Lung (tissue), 12 donors: ENCODE data around the gene ZNF234. TPM values are rescaled to one million over a fixed set of nuclear protein-coding genes. Genes with fewer than 3 reads are reported as not detected.

Experiments used
- ATAC-seq: fragments of 200-7000 bp; cut with Tn5 transposase; one replicate; pipeline ENCODE4 v1.9.1; 2020; ENCODE audit warnings: moderate number of reproducible peaks; ENCODE audit not compliant: insufficient read depth, low FRiP score
- DNase-seq, 3 donors: peaks; one replicate each; pipeline ENCODE4 v3.0.0-alpha.2; 2013 to 2017
- H3K27ac ChIP-seq, 2 donors: one replicate each; pipeline ENCODE4 v1.5.1; 2013; ENCODE audit warnings: mild to moderate bottlenecking in 2 of 2, moderate library complexity in 2 of 2, control low read depth in 1 of 2, inconsistent platforms in 1 of 2, low read depth in 1 of 2, low read length in 1 of 2
- H3K27me3 ChIP-seq, 3 donors: one replicate each; pipeline ENCODE4 v1.5.1; 2013; ENCODE audit warnings: low read length in 2 of 3; ENCODE audit not compliant: control insufficient read depth in 3 of 3, insufficient read depth in 3 of 3
- H3K36me3 ChIP-seq, 4 donors: one replicate each; pipeline ENCODE4 v1.5.1; 2013; ENCODE audit warnings: low read length in 4 of 4, mild to moderate bottlenecking in 1 of 4, moderate library complexity in 1 of 4; ENCODE audit not compliant: control insufficient read depth in 4 of 4, insufficient read depth in 4 of 4
- H3K4me1 ChIP-seq, 5 donors: one replicate each; pipeline ENCODE4 v1.5.1; 2013; ENCODE audit warnings: low read length in 5 of 5, mild to moderate bottlenecking in 2 of 5, moderate library complexity in 1 of 5; ENCODE audit not compliant: control insufficient read depth in 5 of 5, insufficient read depth in 5 of 5
- H3K4me3 ChIP-seq: one replicate; pipeline ENCODE4 v1.5.1; 2013; ENCODE audit warnings: mild to moderate bottlenecking, control low read depth, moderate library complexity
- H3K9ac ChIP-seq, 2 donors: one replicate each; pipeline ENCODE4 v1.5.1; 2013; ENCODE audit warnings: low read length in 2 of 2, control low read depth in 1 of 2; ENCODE audit not compliant: insufficient read depth in 1 of 2
- H3K9me3 ChIP-seq, 4 donors: one replicate each; pipeline ENCODE4 v1.5.1; 2013; ENCODE audit warnings: low read length in 3 of 4, mild to moderate bottlenecking in 1 of 4, moderate library complexity in 1 of 4; ENCODE audit not compliant: control insufficient read depth in 4 of 4, insufficient read depth in 3 of 4
- CTCF ChIP-seq: IDR thresholded peaks from 2 replicates; pipeline ENCODE4 v1.5.1; 2012; ENCODE audit warnings: mild to moderate bottlenecking; ENCODE audit errors: control extremely low read depth, extremely low read depth
- WGBS, 2 donors: extraction: QIAGEN DNeasy Blood & Tissue Kit; methylation state at CpG; one replicate each; pipeline ENCODE4 v1.1.7; 2013; 5-methylcytosine and 5-hydroxymethylcytosine counted together
- polyA plus RNA-seq, 2 donors: library from polyadenylated mRNA; stranded (reverse); fragments of 200-250 nt; gene quantifications; one replicate each; pipeline ENCODE4 v1.2.1, GENCODE V29; 2013
- total RNA-seq, 2 donors: library from RNA; depleted of rRNA in 1 of 2; stranded (reverse); fragments of >200 nt in 1 of 2; gene quantifications; one replicate each; pipeline ENCODE4 v1.2.1, GENCODE V29; 2014 to 2021
- donor health status: control.
- donor health status: control.
- donor health status: Bipolar disorder and iron deficiency.
- donor health status: healthy.
- donor health status: DM: yes; HTN: yes; CAD: no.

The ZNF234 gene
- total and polyA plus RNA-seq, 4 donors, result 2.6 to 16.2 (median 6.5) TPM

DNA sequence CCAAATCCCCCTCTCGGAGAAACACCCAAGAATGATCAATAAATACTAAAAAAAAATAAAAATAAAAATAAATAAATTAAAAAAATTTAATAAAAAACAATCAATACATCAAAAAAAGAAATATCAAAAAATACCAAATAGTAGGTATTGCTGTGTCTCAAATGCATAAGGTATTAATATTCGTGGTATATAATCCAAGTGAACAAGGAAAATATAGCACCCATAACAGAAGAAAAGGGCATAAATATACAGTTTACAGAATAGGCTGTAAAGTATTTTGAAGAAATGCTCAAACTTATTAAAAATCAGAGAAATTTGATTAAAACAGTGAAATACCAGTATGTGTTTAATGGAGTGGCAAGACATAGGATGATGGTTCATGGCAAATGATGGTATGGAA is 63.4 kb downstream of the ZNF234 start:
- ATAC-seq (no peak), DNase-seq (no peak)
- Histone ChIP-seq H3K27me3 (no peaks in the 10 kb centered on the region), H3K9ac (no peak overlapping the region), H3K9me3 (peaks cover 0 to 8% (median 2%) of the 10 kb centered on the region in 4 donors), H3K36me3 (peaks cover 0 to 3% (median 0%) of the 10 kb centered on the region in 4 donors), H3K4me3 (no peak overlapping the region), H3K27ac (no peak overlapping the region), H3K4me1 (peaks cover 0 to 4% (median 0%) of the 10 kb centered on the region in 5 donors)
- 78 to 85% methylated on average over 2 of the region's 2 CpGs for whole genome bisulfite sequencing, 2 donors
- TF ChIP-seq CTCF, result no peak

GRCh38 chr19:44207126-44207803 is 65.9 kb downstream of the ZNF234 start:
- WGBS, 2 donors, result 4% methylated on average over 26 of the region's 26 CpGs
- peaks cover 0 to 8% (median 2%) of the 10 kb centered on the region in 4 donors for H3K9me3 ChIP-seq
- H3K27ac ChIP-seq, result peak overlapping the region; percentile 83 to 88
- H3K9ac ChIP-seq, result peak overlapping the region; percentile 77 to 98
- H3K4me3 ChIP-seq, result peak overlapping the region; percentile 63
- DNase-seq, result peak; percentile 94 to 98 (median 97)
- no peak for TF ChIP-seq CTCF
- H3K36me3 ChIP-seq, result peaks cover 0 to 3% (median 0%) of the 10 kb centered on the region in 4 donors
- peaks cover 0 to 4% (median 0%) of the 10 kb centered on the region in 5 donors for H3K4me1 ChIP-seq
- no peaks in the 10 kb centered on the region for H3K27me3 ChIP-seq
- peak; percentile 84 for ATAC-seq

Other genes starting within 250 kb of the ZNF234 start
- gene ZNF45, start 206.3 kb upstream of the ZNF234 start, total RNA-seq, result 10 to 100 TPM in 1 of 2 donors, 1 to 10 TPM in 1; 9.9 to 20.6 TPM
- 1 to 10 TPM; 2.8 to 6.2 TPM for gene ZNF45, start 206.3 kb upstream of the ZNF234 start, polyA plus RNA-seq
- 10 to 100 TPM in 1 of 2 donors, 1 to 10 TPM in 1; 2.6 to 13.1 TPM for gene ZNF221, start 190.3 kb upstream of the ZNF234 start, total RNA-seq
- under 1 TPM; 0.71 to 0.81 TPM for gene ZNF221, start 190.3 kb upstream of the ZNF234 start, polyA plus RNA-seq
- 1 to 10 TPM; 4.7 to 7.8 TPM for gene ZNF155, start 157.4 kb upstream of the ZNF234 start, total RNA-seq
- 1 to 10 TPM; 4.4 to 4.7 TPM for gene ZNF155, start 157.4 kb upstream of the ZNF234 start, polyA plus RNA-seq
- 1 to 10 TPM; 4.2 to 7.3 TPM for gene ZNF230, start 138.6 kb upstream of the ZNF234 start, total RNA-seq
- 1 to 10 TPM; 1.7 to 5.6 TPM for gene ZNF230, start 138.6 kb upstream of the ZNF234 start, polyA plus RNA-seq
- 1 to 10 TPM; 3.4 to 5.9 TPM for gene ZNF222, start 116.2 kb upstream of the ZNF234 start, total RNA-seq
- 1 to 10 TPM; 2.5 to 4.6 TPM for gene ZNF222, start 116.2 kb upstream of the ZNF234 start, polyA plus RNA-seq
- gene ZNF223, start 89.5 kb upstream of the ZNF234 start, total RNA-seq, result 1 to 10 TPM; 5.6 to 9.6 TPM
- 1 to 10 TPM; 2.8 to 3.9 TPM for gene ZNF223, start 89.5 kb upstream of the ZNF234 start, polyA plus RNA-seq
- gene ZNF284, start 69.4 kb upstream of the ZNF234 start, total RNA-seq, result 1 to 10 TPM; 2.1 to 4.1 TPM
- 1 to 10 TPM in 1 of 2 donors, under 1 TPM in 1; 0.62 to 1.0 TPM for gene ZNF284, start 69.4 kb upstream of the ZNF234 start, polyA plus RNA-seq
- 10 to 100 TPM; 19.8 to 63.7 TPM for gene ZNF224, start 47.2 kb upstream of the ZNF234 start, total RNA-seq
- 10 to 100 TPM; 11.2 to 18.7 TPM for gene ZNF224, start 47.2 kb upstream of the ZNF234 start, polyA plus RNA-seq
- 1 to 10 TPM; 3.6 to 9.8 TPM for gene ZNF225, start 28.2 kb upstream of the ZNF234 start, total RNA-seq
- gene ZNF225, start 28.2 kb upstream of the ZNF234 start, polyA plus RNA-seq, result 1 to 10 TPM; 1.4 TPM
- 10 to 100 TPM; 18.4 to 34.4 TPM for gene ZNF226, start 23.5 kb downstream of the ZNF234 start, total RNA-seq
- gene ZNF226, start 23.5 kb downstream of the ZNF234 start, polyA plus RNA-seq, result 10 to 100 TPM; 11.4 to 12.3 TPM
- 10 to 100 TPM; 15.1 to 41.5 TPM for gene ZNF227, start 71.0 kb downstream of the ZNF234 start, total RNA-seq
- 1 to 10 TPM; 2.7 to 4.9 TPM for gene ZNF227, start 71.0 kb downstream of the ZNF234 start, polyA plus RNA-seq
- gene ZNF233, start 118.3 kb downstream of the ZNF234 start, total RNA-seq, result 1 to 10 TPM in 1 of 2 donors, under 1 TPM in 1; 0.40 to 2.5 TPM
- gene ZNF233, start 118.3 kb downstream of the ZNF234 start, polyA plus RNA-seq, result under 1 TPM; 0.10 to 0.32 TPM
- 10 to 100 TPM in 1 of 2 donors, 1 to 10 TPM in 1; 4.7 to 18.9 TPM for gene ZNF235, start 163.5 kb downstream of the ZNF234 start, total RNA-seq
- 1 to 10 TPM; 1.6 to 2.8 TPM for gene ZNF235, start 163.5 kb downstream of the ZNF234 start, polyA plus RNA-seq
- gene ZNF112, start 215.1 kb downstream of the ZNF234 start, total RNA-seq, result 10 to 100 TPM in 1 of 2 donors, 1 to 10 TPM in 1; 4.1 to 11.3 TPM
- gene ZNF112, start 215.1 kb downstream of the ZNF234 start, polyA plus RNA-seq, result 1 to 10 TPM; 1.0 to 1.1 TPM